Stimulated activated CD4-positive, alpha-beta T cell treated with anti-CD3 and anti-CD28 coated beads, Interleukin-1b, Interleukin-23, amount 100 ng/mL, for 48 hours (primary cell): Measurements from ENCODE around the gene DBT.

ENCODE experiments used
- DNase-seq: peaks from one replicate; pipeline ENCODE4 v3.0.0-alpha.2; 2020

DBT gene

GRCh38 chr1:100184536-100184935, 65.1 kb downstream of the DBT start:
- DNase-seq = no peak

- DNase-seq = no peak
Observed at GRCh38 chr1:100183370-100183769, 66.3 kb downstream of the DBT start.

GRCh38 chr1:100178091-100178490, 71.5 kb downstream of the DBT start, which contains the start of gene LRRC39:
Gene LRRC39, minus strand, starts transcription at chr1:100178256. Its CDS starts 9,740 bp downstream, at chr1:100168516.
- no peak for DNase-seq

- no peak for DNase-seq
Observed at GRCh38 chr1:100177295-100178041, 72.2 kb downstream of the DBT start.

GRCh38 chr1:100168051-100168450, 81.6 kb downstream of the DBT start:
- DNase-seq = no peak

- DNase-seq = no peak
Observed at GRCh38 chr1:100164702-100165101, 84.9 kb downstream of the DBT start.

- no peak for DNase-seq
Observed at GRCh38 chr1:100164216-100164615, 85.4 kb downstream of the DBT start.

- DNase-seq = no peak
Observed at GRCh38 chr1:100162881-100163280, 86.8 kb downstream of the DBT start.

GRCh38 chr1:100152271-100152670, 97.4 kb downstream of the DBT start:
- DNase-seq = no peak

- no peak for DNase-seq
Observed at GRCh38 chr1:100151679-100152078, 98.0 kb downstream of the DBT start.

GRCh38 chr1:100147875-100148274, 101.8 kb downstream of the DBT start:
- no peak for DNase-seq

GRCh38 chr1:100146958-100147357, 102.7 kb downstream of the DBT start:
- DNase-seq = no peak

GRCh38 chr1:100145116-100145515, 104.5 kb downstream of the DBT start:
- DNase-seq = no peak

GRCh38 chr1:100142343-100142742, 107.3 kb downstream of the DBT start:
- no peak for DNase-seq

- DNase-seq = no peak
Observed at GRCh38 chr1:100141192-100141591, 108.4 kb downstream of the DBT start.

- no peak for DNase-seq
Observed at GRCh38 chr1:100137602-100138001, 112.0 kb downstream of the DBT start.
